Measurements from ENCODE around the gene SMIM32.

- TF ChIP-seq CTCF (IDR thresholded peaks at IDR 0.05) (no peak), POLR2A (IDR thresholded peaks at IDR 0.05) (no peak)
Measured at GRCh38 chr5:136182618-136183017, 10.3 kb downstream of the SMIM32 start.

Data from right lobe of liver (tissue), 4 donors.